GM12873 (cell line): ENCODE measurements around the gene COL4A3.

Experiments
- TF ChIP-seq, protein P1 (sequence below): IDR thresholded peaks from 2 replicates; pipeline ENCODE4 v1.5.1; 2012; ENCODE audit warnings: low read depth, mild to moderate bottlenecking, moderate library complexity, low read length, control low read depth; ENCODE audit not compliant: insufficient read depth; ENCODE audit errors: missing control alignments

COL4A3 gene

GRCh38 chr2:227191367-227191766 is 26.9 kb downstream of the COL4A3 start:
- TF ChIP-seq, protein P1, sequence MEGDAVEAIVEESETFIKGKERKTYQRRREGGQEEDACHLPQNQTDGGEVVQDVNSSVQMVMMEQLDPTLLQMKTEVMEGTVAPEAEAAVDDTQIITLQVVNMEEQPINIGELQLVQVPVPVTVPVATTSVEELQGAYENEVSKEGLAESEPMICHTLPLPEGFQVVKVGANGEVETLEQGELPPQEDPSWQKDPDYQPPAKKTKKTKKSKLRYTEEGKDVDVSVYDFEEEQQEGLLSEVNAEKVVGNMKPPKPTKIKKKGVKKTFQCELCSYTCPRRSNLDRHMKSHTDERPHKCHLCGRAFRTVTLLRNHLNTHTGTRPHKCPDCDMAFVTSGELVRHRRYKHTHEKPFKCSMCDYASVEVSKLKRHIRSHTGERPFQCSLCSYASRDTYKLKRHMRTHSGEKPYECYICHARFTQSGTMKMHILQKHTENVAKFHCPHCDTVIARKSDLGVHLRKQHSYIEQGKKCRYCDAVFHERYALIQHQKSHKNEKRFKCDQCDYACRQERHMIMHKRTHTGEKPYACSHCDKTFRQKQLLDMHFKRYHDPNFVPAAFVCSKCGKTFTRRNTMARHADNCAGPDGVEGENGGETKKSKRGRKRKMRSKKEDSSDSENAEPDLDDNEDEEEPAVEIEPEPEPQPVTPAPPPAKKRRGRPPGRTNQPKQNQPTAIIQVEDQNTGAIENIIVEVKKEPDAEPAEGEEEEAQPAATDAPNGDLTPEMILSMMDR = no peak

DNA sequence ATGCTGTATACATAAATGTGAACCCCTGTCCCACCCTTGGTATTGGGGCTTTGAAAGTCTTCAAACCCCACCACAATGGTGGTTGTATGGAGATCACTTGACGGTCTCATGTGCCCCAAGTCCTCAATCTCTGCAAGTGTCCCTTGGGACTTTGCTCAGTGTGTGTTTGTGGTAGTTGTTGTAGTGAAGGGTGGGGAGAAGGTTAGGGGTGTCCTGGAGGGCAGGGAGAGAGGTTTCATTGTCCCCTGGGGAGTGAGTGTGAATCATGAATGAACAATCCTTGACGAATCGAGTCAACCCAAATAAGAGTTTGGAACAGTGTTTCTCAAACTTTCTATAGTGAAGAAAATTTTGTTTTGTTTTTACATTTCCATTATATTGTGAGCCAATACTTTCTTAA is 28.1 kb downstream of the COL4A3 start:
- TF ChIP-seq, protein P1 = no peak

DNA sequence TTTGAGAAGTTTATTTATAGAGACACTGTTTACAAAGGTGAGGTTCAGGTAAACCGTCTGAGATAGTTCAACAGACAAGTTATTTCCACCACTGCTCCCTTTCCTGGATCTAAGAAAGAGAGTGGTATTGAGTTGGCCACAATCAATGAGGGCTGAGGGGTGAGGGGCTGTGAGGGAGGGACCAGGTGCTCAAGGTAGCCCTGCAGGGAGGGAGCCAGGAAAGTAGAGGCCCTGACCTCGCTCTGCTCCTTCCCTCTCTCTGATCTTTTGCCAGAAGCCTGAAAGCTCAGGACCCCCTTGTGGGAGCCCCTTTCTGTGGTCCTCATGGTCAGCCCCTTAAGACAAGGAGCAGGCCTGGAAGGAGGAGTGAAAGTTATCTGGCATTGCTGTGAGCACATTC is 29.8 kb downstream of the COL4A3 start:
- TF ChIP-seq, protein P1 = no peak

DNA sequence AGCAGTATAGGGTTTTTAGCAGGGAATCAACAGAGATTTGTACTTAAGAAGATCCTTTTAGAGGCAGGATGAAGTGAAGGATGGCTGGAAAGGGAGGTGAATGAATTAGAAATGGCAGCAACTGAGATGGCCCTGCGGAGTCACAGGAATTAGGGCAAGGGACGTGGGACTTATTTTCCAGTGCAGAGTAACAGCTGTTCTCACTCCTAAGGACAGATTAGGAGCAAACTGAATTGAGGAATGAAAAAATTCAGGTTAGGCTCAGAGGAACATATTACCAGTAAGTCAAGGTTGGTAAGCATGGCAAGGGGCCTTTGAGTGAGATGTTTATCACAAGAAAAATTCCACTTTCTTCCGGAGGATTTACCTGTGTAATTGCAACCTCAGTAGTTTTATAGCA is 34.4 kb downstream of the COL4A3 start:
- TF ChIP-seq, protein P1 = no peak

- TF ChIP-seq, protein P1 = no peak
Observed at GRCh38 chr2:227201771-227202170, 37.3 kb downstream of the COL4A3 start.

DNA sequence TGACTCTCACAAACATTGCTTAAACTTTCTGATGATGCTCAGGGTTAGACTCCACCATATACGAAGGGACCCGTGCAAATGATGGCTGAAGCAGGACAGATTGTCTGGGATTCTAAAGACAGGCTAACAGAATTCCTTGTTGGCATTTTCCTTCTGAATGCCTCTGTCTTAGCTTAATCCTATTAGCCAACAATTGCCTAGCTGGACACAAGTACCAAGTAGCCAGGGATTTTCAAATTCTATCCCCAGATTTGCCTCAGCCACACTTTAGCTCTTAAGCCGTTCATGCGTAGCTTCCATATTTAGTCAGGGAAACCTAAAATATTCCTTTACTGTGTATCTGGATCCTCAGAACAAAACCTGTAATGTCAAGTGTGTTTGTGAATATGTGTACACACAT is 40.0 kb downstream of the COL4A3 start:
- TF ChIP-seq, protein P1 = no peak

- TF ChIP-seq, protein P1 = no peak
Observed at GRCh38 chr2:227205701-227206100, 41.3 kb downstream of the COL4A3 start.

DNA sequence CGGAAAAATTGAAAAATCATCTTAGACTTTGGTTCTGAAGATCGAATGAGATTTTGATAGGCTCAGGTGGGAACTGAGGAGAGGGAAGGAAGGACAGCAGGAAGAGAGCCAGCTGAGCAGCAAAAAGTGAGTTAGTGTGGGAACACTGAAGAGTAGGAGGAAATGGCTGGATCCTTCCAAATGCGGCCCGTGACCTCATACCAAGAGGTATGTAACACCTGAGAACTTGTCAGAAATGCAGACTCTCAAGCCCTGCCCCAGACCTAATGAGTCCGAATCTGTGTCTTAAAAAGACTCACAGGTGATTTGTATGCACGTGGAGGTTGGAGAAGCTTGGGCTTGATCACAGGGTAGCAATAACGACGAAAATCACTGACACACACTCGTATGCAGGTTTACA is 42.0 kb downstream of the COL4A3 start:
- TF ChIP-seq, protein P1 = no peak
